NK-92 (cell line): Measurements from ENCODE around the gene SLC12A6.

Source experiments
- DNase-seq: peaks from one replicate; lab custom pipeline; 2025; ENCODE audit not compliant: unreplicated experiment; lab: John Stamatoyannopoulos, UW

Gene SLC12A6

GRCh38 chr15:34332553-34333120, 4.9 kb downstream of the SLC12A6 start:
- no peak for DNase-seq

DNA sequence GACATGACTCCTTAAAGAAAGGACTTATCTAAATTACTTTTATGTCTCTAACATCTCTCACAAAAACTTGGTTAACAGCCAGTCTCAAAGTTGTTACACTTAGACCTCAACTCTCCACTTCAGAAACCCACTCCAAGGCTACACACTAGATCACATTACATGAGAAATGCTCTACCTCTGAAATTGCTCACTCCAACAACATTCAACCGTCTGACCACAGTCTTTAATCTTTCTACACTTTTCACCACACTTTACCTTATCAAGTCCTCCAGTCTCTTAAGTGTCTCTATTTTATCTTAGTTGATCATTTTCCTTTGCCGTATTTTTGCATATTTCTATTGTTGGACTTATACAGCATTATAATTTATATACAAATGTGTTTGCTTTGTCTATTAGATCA, 5.8 kb downstream of the SLC12A6 start:
- DNase-seq = no peak

- no peak for DNase-seq
These were observed 7.3 kb downstream of the SLC12A6 start for GRCh38 chr15:34330279-34330678.

GRCh38 chr15:34329006-34329405, 8.6 kb downstream of the SLC12A6 start:
- no peak for DNase-seq

- no peak for DNase-seq
These were observed 9.7 kb downstream of the SLC12A6 start for GRCh38 chr15:34327906-34328305.

GRCh38 chr15:34325368-34325767, 12.2 kb downstream of the SLC12A6 start:
- DNase-seq = no peak

GRCh38 chr15:34324933-34325332, 12.6 kb downstream of the SLC12A6 start:
- DNase-seq = no peak

DNA sequence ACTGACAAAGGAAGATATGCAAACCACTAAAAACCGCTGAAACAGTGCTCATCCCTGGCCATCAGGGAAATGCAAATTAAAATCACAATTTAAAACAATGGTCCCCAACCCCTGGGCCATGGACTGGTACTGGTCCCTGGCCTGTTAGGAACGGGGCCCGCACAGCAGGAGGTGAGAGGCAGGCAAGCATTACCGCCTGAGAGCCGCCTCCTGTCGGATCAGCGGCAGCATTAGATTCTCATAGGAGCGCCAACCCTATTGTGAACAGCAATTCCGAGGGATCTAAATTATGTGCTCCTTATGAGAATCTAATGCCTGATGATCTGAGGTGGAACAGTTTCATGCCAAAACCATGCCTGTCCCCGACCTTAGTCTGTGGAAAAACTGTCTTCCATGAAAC, 14.4 kb downstream of the SLC12A6 start:
- no peak for DNase-seq

DNA sequence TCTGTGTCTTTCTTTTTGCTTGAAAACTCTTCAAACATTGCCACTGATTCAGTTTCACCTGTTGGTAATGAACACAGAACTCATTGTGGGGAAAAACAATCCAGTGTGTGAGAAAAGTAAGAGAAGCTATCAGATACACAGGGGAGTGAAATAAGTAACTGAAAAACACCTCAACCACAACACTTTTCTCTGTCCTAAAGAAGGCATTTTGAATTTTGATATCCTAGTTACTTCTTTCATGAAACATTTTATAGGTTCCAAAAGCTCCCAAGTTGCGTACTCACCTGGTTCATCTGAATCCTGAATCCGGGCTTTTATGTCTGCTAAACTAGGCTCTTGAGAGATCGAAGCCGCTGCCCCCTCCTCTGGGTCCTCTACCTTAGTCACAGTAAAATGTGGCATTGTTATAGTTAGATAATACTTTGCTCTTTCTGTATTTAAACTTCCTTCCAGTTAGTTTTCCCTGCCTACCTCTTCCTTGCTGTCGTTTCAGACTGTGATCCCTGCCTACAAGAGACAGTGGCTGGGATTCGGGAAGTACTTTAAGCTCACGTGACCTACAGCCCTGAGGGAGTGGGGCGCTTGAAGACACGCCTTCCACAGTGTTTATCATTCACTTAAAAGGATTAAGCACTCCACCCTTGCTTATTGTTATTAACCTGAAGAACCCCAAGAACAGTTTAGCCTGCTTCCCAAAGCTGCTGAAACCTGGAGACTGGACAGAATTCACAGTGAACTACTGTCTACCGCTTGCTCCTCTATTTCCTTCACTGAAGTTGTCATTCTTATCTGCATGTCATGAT, 19.1 kb downstream of the SLC12A6 start:
- no peak for DNase-seq

DNA sequence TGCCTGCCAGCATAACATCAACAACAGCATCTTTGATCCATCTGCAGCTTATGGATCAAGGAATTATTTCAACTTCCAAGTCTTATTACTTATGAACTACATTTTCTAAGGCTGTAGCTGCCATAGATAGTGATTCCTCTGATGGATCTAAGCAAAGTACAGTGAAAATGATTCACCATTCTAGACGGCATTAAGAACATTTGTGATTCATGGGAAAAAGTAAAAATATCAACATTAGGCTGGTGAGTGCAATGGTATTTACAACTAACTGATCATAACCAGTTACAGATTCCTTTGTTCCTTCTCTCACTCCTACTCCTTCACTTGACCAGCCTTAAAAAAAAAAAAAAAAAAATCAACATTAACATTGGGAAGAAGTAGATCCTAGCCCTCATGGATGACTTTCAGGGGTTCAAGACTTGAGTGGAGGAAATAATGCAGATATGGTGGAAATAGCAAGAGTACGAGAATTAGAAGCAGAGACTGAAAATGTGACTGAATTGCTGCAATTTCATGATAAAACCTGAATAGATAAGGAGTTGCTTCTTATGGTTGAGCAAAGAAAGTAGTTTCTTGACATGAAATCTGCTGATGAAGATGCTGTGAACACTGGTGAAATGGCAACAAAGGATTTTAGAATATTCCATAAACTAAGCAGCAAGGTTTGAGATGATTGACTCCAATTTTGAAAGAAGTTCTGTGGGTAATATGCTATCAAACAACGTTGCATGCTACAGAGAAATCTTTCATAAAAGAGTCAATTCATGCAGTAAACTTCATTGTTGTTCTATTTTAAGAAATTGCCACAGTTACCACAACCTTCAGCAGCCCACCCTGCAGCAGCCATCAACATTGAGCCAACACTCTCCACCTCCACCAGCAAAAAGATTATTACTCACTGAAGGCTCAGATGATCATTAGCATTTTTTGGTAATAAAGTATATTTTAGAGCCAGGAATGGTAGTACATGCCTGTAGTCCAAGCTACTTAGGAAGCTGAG, 22.8 kb downstream of the SLC12A6 start:
- DNase-seq = no peak

- DNase-seq = no peak
These were observed 26.0 kb downstream of the SLC12A6 start for GRCh38 chr15:34311563-34311962.

- no peak for DNase-seq
These were observed 33.0 kb downstream of the SLC12A6 start for GRCh38 chr15:34304613-34305012.

DNA sequence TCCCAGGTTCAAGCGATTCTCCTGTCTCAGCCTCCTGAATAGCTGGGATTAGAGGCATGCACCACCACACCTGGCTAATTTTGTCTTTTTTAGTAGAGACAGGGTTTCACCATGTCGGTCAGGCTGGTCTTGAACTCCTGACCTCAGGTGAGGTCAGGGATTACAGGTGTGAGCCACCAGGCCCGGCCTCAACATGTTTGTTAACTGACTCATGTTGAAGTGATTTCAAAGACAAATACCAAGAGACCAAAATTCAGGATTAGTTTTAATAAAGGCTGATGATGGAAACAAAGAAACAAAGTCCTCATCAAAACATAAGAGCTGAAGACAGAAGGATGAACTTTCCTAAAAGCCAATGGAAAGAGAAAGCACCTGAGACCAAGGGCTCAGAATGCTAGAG, 36.5 kb downstream of the SLC12A6 start:
- no peak for DNase-seq

GRCh38 chr15:34297059-34297458, 40.5 kb downstream of the SLC12A6 start:
- no peak for DNase-seq

DNA sequence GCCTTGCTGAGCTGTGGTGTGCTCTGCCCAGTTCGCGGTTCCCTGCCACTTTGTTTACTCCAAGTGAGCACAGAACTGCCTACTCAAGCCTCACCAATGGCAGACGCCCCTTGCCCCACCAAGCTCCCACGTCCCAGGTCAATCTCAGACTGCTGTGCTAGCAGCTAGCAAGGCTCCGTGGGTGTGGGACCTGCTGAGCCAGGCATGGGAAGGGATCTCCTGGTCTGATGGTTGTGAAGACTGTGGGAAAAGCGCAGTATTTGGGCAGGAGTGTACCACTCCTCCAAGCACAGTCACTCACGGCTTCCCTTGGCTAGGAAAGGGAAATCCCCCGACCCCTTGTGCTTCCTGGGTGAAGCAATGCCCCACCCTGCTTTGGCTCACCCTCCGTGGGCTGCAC, 45.0 kb downstream of the SLC12A6 start:
- no peak for DNase-seq

DNA sequence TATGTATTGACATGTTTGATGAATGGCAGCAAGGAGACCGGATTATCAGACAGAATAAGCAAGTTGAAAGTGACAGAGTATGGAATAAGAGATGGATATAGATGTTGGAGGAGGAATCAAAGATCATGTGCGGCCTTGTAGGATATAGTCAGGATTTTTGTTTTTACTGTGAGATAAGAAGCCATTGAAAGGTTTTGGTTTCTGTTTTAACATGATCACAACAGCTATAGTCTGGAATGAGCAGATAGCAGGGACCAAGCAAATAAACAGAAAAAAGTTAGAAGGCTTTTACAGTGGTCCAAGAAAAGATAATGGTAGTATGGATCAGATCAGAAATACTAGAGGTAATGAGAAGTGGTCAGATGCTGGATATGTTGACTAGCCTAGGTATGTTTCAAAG, 52.6 kb downstream of the SLC12A6 start:
- DNase-seq = no peak

DNA sequence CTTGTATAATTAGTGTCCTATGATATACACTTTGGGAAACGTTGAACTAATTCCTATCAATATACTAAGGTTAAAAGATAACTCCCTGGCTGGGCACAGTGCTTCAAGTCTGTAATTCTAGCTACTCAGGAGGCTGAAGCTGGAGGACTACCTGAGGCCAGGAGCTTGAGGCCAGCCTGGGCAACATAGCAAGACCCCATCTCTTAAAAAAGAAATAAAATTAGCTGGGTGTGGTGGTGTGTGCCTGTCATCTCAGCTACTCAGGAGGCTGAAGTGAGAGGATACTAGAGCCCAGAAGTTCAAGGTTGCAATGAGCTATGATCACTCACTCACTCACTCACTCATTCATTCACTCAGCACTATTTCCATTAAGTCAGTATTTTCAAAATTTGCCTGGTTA, 55.2 kb downstream of the SLC12A6 start:
- no peak for DNase-seq

DNA sequence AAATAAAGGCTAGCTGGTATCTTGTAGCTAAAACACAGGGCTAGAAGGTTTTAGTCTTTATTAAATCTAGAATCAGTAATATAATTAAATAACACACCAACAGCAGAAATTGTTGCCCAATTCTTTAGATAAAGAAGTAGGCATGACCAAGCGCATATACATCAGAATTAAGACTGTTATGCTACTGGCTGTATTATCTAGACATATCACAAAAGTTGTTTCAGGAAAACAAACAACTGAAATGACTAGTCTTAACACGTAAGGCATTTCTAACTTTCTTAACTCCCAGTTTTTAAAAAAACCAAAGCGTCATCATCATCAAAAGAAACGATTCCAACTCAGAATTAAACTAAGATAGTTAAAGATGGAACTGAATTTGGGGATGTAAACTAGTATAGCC, 57.4 kb downstream of the SLC12A6 start:
- DNase-seq = no peak

GRCh38 chr15:34279368-34279767, 58.2 kb downstream of the SLC12A6 start:
- DNase-seq = no peak

- no peak for DNase-seq
These were observed 61.9 kb downstream of the SLC12A6 start for GRCh38 chr15:34275721-34276120.

DNA sequence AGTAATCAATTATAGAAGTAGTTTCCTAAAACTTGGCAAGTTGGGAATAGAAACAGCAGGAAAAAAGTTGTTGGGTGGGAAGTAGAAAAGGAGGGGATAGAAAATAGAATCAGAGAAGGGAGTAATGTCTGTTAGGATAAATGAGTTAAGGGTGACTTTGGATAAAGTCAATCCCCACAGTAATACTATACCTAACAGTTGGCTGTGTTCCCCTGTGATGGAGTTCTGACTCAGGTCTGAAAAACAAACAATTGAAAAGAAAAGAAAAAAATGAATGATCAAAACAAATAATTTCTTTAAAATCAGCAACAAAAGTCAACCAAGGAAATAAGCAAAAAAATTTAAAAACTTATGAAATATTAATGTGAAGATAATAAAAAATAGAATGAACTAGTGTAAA, 62.4 kb downstream of the SLC12A6 start:
- no peak for DNase-seq

GRCh38 chr15:34271493-34271892, 66.1 kb downstream of the SLC12A6 start:
- no peak for DNase-seq
